Neural crest cell (in vitro differentiated cells): Measurements from ENCODE around the gene FHL2. TPM values are rescaled to one million over a fixed set of nuclear protein-coding genes. Genes with fewer than 3 reads are reported as not detected.

Experiments used
- DNase-seq: peaks from one replicate; pipeline ENCODE4 v3.0.0; 2021; ENCODE audit warnings: low read depth, mixed read lengths, low spot score
- H3K27ac Mint-ChIP-seq: one replicate; pipeline ENCODE4 v1.8.0; 2021; ENCODE audit warnings: mild to moderate bottlenecking, mixed read lengths; ENCODE audit not compliant: unreplicated experiment
- H3K27me3 Mint-ChIP-seq: 2 replicates; pipeline ENCODE4 v1.8.0; 2021; ENCODE audit warnings: low read depth, mild to moderate bottlenecking, mixed read lengths
- H3K36me3 Mint-ChIP-seq: 2 replicates; pipeline ENCODE4 v1.8.0; 2021; ENCODE audit warnings: low read depth, mild to moderate bottlenecking, mixed read lengths
- H3K4me1 Mint-ChIP-seq: 2 replicates; pipeline ENCODE4 v1.8.0; 2021; ENCODE audit warnings: mixed read lengths
- H3K4me3 Mint-ChIP-seq: one replicate; pipeline ENCODE4 v1.8.0; 2021; ENCODE audit warnings: mild to moderate bottlenecking, mixed read lengths
- H3K9me3 Mint-ChIP-seq: 2 replicates; pipeline ENCODE4 v1.8.0; 2021; ENCODE audit warnings: mixed read lengths
- CTCF ChIP-seq: fragments of 200-600 bp; sonication (generic); conservative IDR thresholded peaks from 2 replicates; pipeline ENCODE4 v1.5.0; 2021; ENCODE audit warnings: antibody characterized with exemption, mild to moderate bottlenecking
- total RNA-seq: library from RNA; stranded (reverse); gene quantifications from 2 replicates; pipeline ENCODE4 v1.2.1, GENCODE V29; 2021

FHL2 gene
- total RNA-seq, 1 donor from 2014 or later: 4.8 TPM

- Mint-ChIP-seq H3K27me3 (no peaks in the 10 kb centered on the region), H3K9me3 (no peaks in the 10 kb centered on the region), H3K4me1 (peaks cover 35% of the 10 kb centered on the region), H3K4me3 (peak overlapping the region; percentile 99), H3K36me3 (no peaks in the 10 kb centered on the region), H3K27ac (peak overlapping the region; percentile 100)
- DNase-seq: no peak
- no peak for TF ChIP-seq CTCF
Measured at GRCh38 chr2:105336786-105337121, 62.1 kb downstream of the FHL2 start.

GRCh38 chr2:105335469-105335868 is 63.4 kb downstream of the FHL2 start:
- no peaks in the 10 kb centered on the region for H3K27me3 Mint-ChIP-seq
- DNase-seq: no peak
- peak overlapping the region; percentile 99 for H3K4me3 Mint-ChIP-seq
- peaks cover 35% of the 10 kb centered on the region for H3K4me1 Mint-ChIP-seq
- no peak overlapping the region for H3K27ac Mint-ChIP-seq
- no peak for TF ChIP-seq CTCF
- no peaks in the 10 kb centered on the region for H3K9me3 Mint-ChIP-seq
- H3K36me3 Mint-ChIP-seq: no peaks in the 10 kb centered on the region

GRCh38 chr2:105334211-105334610 is 64.6 kb downstream of the FHL2 start:
- H3K36me3 Mint-ChIP-seq: no peaks in the 10 kb centered on the region
- TF ChIP-seq CTCF: no peak
- no peak for DNase-seq
- H3K4me3 Mint-ChIP-seq: peak overlapping the region; percentile 47
- no peaks in the 10 kb centered on the region for H3K27me3 Mint-ChIP-seq
- H3K9me3 Mint-ChIP-seq: no peaks in the 10 kb centered on the region
- H3K27ac Mint-ChIP-seq: no peak overlapping the region
- peaks cover 39% of the 10 kb centered on the region for H3K4me1 Mint-ChIP-seq

- H3K4me3 Mint-ChIP-seq: peak overlapping the region; percentile 90
- no peaks in the 10 kb centered on the region for H3K36me3 Mint-ChIP-seq
- no peaks in the 10 kb centered on the region for H3K9me3 Mint-ChIP-seq
- H3K27me3 Mint-ChIP-seq: no peaks in the 10 kb centered on the region
- peaks cover 25% of the 10 kb centered on the region for H3K4me1 Mint-ChIP-seq
- no peak for TF ChIP-seq CTCF
- H3K27ac Mint-ChIP-seq: no peak overlapping the region
- DNase-seq: no peak
Measured at GRCh38 chr2:105330681-105331375, 68.0 kb downstream of the FHL2 start.

GRCh38 chr2:105329561-105330495 is 69.0 kb downstream of the FHL2 start, which contains the start of gene TGFBRAP1:
TGFBRAP1 (minus strand) TSS chr2:105329735; CDS start chr2:105308301, 21,434 bp downstream.
- H3K27ac Mint-ChIP-seq: peak within 1 kb of the TSS; percentile 95

More at GRCh38 chr2:105329561-105330495, 69.0 kb downstream of the FHL2 start, which contains the start of gene TGFBRAP1:
- Mint-ChIP-seq H3K36me3 (no peaks in the 10 kb centered on the region), H3K4me3 (peak within 1 kb of the TSS; percentile 92), H3K4me1 (peaks cover 25% of the 10 kb centered on the region), H3K9me3 (no peaks in the 10 kb centered on the region), H3K27me3 (no peaks in the 10 kb centered on the region)
- TF ChIP-seq CTCF: peak; percentile 20
- peak; percentile 36 for DNase-seq
